A549 (cell line): ENCODE measurements around the gene MYBPC2.

ENCODE experiments used
- BHLHE40 ChIP-seq: IDR thresholded peaks from 2 replicates; pipeline ENCODE4 v1.6.1; 2012; ENCODE audit warnings: low read depth, low read length, inconsistent platforms
- CBX8 ChIP-seq: fragments of 200-600 bp; sonication (generic); IDR thresholded peaks from 2 replicates; pipeline ENCODE4 v1.6.1; 2016
- CHD4 ChIP-seq: fragments of 200-600 bp; sonication (generic); IDR thresholded peaks from 2 replicates; pipeline ENCODE4 v1.6.1; 2016; ENCODE audit warnings: antibody characterized with exemption, mild to moderate bottlenecking, borderline replicate concordance
- EHMT2 ChIP-seq: fragments of 200-600 bp; sonication (generic); IDR thresholded peaks from 2 replicates; pipeline ENCODE4 v1.6.1; 2016; ENCODE audit warnings: antibody characterized with exemption, low read depth, mild to moderate bottlenecking, moderate library complexity
- EP300 ChIP-seq, 2 experiments: fragments of >200 bp; sonication (Bioruptor Twin); formaldehyde crosslinking; IDR thresholded peaks; 2 replicates in 1 of 2; 3 replicates in 1 of 2; pipeline ENCODE4 v1.6.1; 2016 to 2017
- GATA3 ChIP-seq: IDR thresholded peaks from 2 replicates; pipeline ENCODE4 v1.6.1; 2012; ENCODE audit warnings: borderline replicate concordance
- MAFK ChIP-seq: fragments of 450-650 bp; IDR thresholded peaks from 2 replicates; pipeline ENCODE4 v1.6.1; 2014; ENCODE audit not compliant: partially characterized antibody
- NFE2L2 ChIP-seq: fragments of 150-350 bp; conservative IDR thresholded peaks from 2 replicates; pipeline ENCODE4 v1.6.1; 2014; ENCODE audit warnings: low read length
- POLR2A ChIP-seq: IDR thresholded peaks from 2 replicates; pipeline ENCODE4 v1.6.1; 2012; ENCODE audit warnings: mild to moderate bottlenecking, low read length
- TP53 ChIP-seq: fragments of 250-450 bp; sonication (Bioruptor Pico); IDR thresholded peaks from 2 replicates; pipeline ENCODE4 v1.5.0; 2021; ENCODE audit warnings: mild to moderate bottlenecking, moderate library complexity
- TF ChIP-seq, protein P1 (sequence below): IDR thresholded peaks from 2 replicates; pipeline ENCODE4 v1.6.1; 2012; ENCODE audit warnings: low read depth, borderline replicate concordance
- TF ChIP-seq, protein P2 (sequence below): fragments of >200 bp; sonication (Bioruptor Twin); formaldehyde crosslinking; IDR thresholded peaks from 3 replicates; pipeline ENCODE4 v1.5.1; 2016
- TF ChIP-seq, protein P3 (sequence below): IDR thresholded peaks from 2 replicates; pipeline ENCODE4 v1.6.1; 2012
- TF ChIP-seq, protein P4 (sequence below): fragments of 450-650 bp; IDR thresholded peaks from 2 replicates; pipeline ENCODE4 v1.6.1; 2014; ENCODE audit warnings: antibody characterized with exemption

DNA sequence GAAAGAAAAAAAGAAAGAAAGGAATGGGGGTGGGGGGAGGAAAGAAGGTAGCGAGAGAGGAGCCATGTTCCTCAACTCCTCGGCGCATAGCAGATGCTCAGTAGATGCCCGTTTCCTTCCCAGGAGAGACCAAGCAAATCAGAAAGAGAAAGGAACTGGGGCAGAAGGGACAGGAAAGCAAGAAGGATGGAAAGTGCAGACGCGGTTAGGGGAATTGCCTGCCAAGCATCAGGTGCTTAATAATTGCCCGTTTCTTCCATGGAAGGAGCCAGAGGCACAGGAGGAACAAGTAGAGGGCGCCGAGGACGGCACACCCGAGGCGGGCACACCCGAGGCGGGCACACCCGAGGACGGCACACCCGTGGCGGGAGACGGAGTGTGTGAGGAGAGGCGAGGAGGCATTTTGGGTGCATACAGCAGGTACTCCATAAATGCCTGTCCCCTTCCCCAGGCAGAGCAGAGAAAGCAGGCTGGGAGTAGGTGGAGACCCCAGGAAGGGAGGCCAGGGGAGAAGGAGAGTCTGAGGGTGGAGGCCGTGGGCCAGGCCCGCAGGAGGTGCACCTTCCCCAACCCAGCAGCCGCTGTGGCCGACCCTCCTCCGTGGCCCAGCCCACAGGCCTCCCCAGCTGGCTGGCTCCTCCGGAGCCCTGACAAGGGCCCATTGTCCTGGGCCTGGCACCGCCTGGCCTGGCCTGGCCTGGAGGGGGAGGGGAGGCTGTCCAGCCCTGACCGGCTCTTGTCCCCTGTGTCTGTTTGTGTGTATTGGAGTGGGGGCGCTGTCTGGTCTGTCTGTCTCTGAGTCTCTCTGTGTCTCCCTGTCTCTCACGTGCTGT lies 63.7 kb downstream of the MYBPC2 start:
- TF ChIP-seq, protein P1, sequence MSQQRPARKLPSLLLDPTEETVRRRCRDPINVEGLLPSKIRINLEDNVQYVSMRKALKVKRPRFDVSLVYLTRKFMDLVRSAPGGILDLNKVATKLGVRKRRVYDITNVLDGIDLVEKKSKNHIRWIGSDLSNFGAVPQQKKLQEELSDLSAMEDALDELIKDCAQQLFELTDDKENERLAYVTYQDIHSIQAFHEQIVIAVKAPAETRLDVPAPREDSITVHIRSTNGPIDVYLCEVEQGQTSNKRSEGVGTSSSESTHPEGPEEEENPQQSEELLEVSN = no peak
- TF ChIP-seq, protein P2, sequence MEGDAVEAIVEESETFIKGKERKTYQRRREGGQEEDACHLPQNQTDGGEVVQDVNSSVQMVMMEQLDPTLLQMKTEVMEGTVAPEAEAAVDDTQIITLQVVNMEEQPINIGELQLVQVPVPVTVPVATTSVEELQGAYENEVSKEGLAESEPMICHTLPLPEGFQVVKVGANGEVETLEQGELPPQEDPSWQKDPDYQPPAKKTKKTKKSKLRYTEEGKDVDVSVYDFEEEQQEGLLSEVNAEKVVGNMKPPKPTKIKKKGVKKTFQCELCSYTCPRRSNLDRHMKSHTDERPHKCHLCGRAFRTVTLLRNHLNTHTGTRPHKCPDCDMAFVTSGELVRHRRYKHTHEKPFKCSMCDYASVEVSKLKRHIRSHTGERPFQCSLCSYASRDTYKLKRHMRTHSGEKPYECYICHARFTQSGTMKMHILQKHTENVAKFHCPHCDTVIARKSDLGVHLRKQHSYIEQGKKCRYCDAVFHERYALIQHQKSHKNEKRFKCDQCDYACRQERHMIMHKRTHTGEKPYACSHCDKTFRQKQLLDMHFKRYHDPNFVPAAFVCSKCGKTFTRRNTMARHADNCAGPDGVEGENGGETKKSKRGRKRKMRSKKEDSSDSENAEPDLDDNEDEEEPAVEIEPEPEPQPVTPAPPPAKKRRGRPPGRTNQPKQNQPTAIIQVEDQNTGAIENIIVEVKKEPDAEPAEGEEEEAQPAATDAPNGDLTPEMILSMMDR = no peak
- TF ChIP-seq CBX8 (no peak), BHLHE40 (no peak), POLR2A (no peak), EHMT2 (no peak), EP300 (IDR thresholded peaks at IDR 0.05) (no peak), GATA3 (no peak), MAFK (no peak), NFE2L2 (no peak), TP53 (CRISPR knock-in tag) (no peak), CHD4 (no peak)
- TF ChIP-seq, protein P3, sequence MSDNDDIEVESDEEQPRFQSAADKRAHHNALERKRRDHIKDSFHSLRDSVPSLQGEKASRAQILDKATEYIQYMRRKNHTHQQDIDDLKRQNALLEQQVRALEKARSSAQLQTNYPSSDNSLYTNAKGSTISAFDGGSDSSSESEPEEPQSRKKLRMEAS = no peak
- TF ChIP-seq, protein P4, sequence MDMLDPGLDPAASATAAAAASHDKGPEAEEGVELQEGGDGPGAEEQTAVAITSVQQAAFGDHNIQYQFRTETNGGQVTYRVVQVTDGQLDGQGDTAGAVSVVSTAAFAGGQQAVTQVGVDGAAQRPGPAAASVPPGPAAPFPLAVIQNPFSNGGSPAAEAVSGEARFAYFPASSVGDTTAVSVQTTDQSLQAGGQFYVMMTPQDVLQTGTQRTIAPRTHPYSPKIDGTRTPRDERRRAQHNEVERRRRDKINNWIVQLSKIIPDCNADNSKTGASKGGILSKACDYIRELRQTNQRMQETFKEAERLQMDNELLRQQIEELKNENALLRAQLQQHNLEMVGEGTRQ = no peak
